ENCODE measurements around the gene SLC35F4. TPM values are rescaled to one million over a fixed set of nuclear protein-coding genes. Genes with fewer than 3 reads are reported as not detected.

Gene SLC35F4
- total and polyA plus RNA-seq, 2 experiments from 2014 or later: 0.10 TPM; not detected in 1

GRCh38 chr14:57848353-57848752, 17.5 kb downstream of the SLC35F4 start:
- DNase-seq (ENCODE audit: low read depth in 1 of 2, low spot score in 1 of 2): no peak
- Histone ChIP-seq H3K27ac (no peak overlapping the region), H3K36me3 (no peaks in the 10 kb centered on the region), H3K4me3 (no peak overlapping the region), H3K4me1 (ENCODE audit: low read depth) (no peaks in the 10 kb centered on the region), H3K27me3 (no peaks in the 10 kb centered on the region), H3K9me3 (ENCODE audit: low read depth) (no peaks in the 10 kb centered on the region)
- TF ChIP-seq CTCF (IDR thresholded peaks at IDR 0.05; ENCODE audit: low read depth, low read length): no peak

GRCh38 chr14:57847706-57848105, 18.2 kb downstream of the SLC35F4 start:
- H3K27ac ChIP-seq: no peak overlapping the region
- H3K27me3 ChIP-seq: peaks cover 3% of the 10 kb centered on the region
- TF ChIP-seq CTCF (IDR thresholded peaks at IDR 0.05; ENCODE audit: low read depth, low read length): no peak
- no peaks in the 10 kb centered on the region for H3K4me1 ChIP-seq (ENCODE audit: low read depth)
- no peak overlapping the region for H3K4me3 ChIP-seq
- DNase-seq (ENCODE audit: low read depth in 1 of 2, low spot score in 1 of 2): no peak
- no peaks in the 10 kb centered on the region for H3K36me3 ChIP-seq
- H3K9me3 ChIP-seq (ENCODE audit: low read depth): no peaks in the 10 kb centered on the region

GRCh38 chr14:57847096-57847495, 18.8 kb downstream of the SLC35F4 start:
- TF ChIP-seq CTCF (IDR thresholded peaks at IDR 0.05; ENCODE audit: low read depth, low read length): no peak
- H3K27me3 ChIP-seq: peaks cover 3% of the 10 kb centered on the region
- no peaks in the 10 kb centered on the region for H3K4me1 ChIP-seq (ENCODE audit: low read depth)
- H3K27ac ChIP-seq: no peak overlapping the region
- no peaks in the 10 kb centered on the region for H3K9me3 ChIP-seq (ENCODE audit: low read depth)
- H3K36me3 ChIP-seq: no peaks in the 10 kb centered on the region
- no peak for DNase-seq (ENCODE audit: low read depth in 1 of 2, low spot score in 1 of 2)
- no peak overlapping the region for H3K4me3 ChIP-seq

GRCh38 chr14:57846596-57846995, 19.3 kb downstream of the SLC35F4 start:
- Histone ChIP-seq H3K27me3 (peaks cover 3% of the 10 kb centered on the region), H3K9me3 (ENCODE audit: low read depth) (no peaks in the 10 kb centered on the region), H3K4me3 (no peak overlapping the region), H3K36me3 (no peaks in the 10 kb centered on the region), H3K27ac (no peak overlapping the region), H3K4me1 (ENCODE audit: low read depth) (no peaks in the 10 kb centered on the region)
- TF ChIP-seq CTCF (IDR thresholded peaks at IDR 0.05; ENCODE audit: low read depth, low read length): no peak
- no peak for DNase-seq (ENCODE audit: low read depth in 1 of 2, low spot score in 1 of 2)

- no peak overlapping the region for H3K27ac ChIP-seq
- no peak overlapping the region for H3K4me3 ChIP-seq
- no peak for TF ChIP-seq CTCF (IDR thresholded peaks at IDR 0.05; ENCODE audit: low read depth, low read length)
- no peaks in the 10 kb centered on the region for H3K4me1 ChIP-seq (ENCODE audit: low read depth)
- no peaks in the 10 kb centered on the region for H3K36me3 ChIP-seq
- no peaks in the 10 kb centered on the region for H3K9me3 ChIP-seq (ENCODE audit: low read depth)
- DNase-seq (ENCODE audit: low read depth in 1 of 2, low spot score in 1 of 2): no peak
- peaks cover 3% of the 10 kb centered on the region for H3K27me3 ChIP-seq
These were observed 19.9 kb downstream of the SLC35F4 start for GRCh38 chr14:57845802-57846531.
